OCI-LY1 (cell line): ENCODE measurements around the gene FKBP6.
"Not testable (repeated sequence)": the region's sequence is repeated elsewhere in the genome, so short reads cannot be mapped to it uniquely, and the experiment has no call there.

Experiments
- CTCF ChIP-seq: fragments of 200-600 bp; sonication (generic), shearing (Covaris generic); IDR thresholded peaks from 2 replicates; pipeline ENCODE4 v1.5.1; 2017; ENCODE audit warnings: mild to moderate bottlenecking, antibody characterized with exemption, low read length, moderate library complexity, mixed read lengths
- EZH2 ChIP-seq: fragments of 200-600 bp; sonication (generic), shearing (Covaris generic); IDR thresholded peaks from 2 replicates; pipeline ENCODE4 v1.8.0; 2017; ENCODE audit warnings: borderline replicate concordance, mixed run types, mild to moderate bottlenecking, antibody characterized with exemption, low read length, moderate library complexity, mixed read lengths

GRCh38 chr7:73301108-73301507 lies 26.9 kb upstream of the FKBP6 start:
- TF ChIP-seq CTCF: peak; percentile 37
- TF ChIP-seq EZH2: not testable (repeated sequence)
